Putamen (tissue), 1 donor: Measurements from ENCODE around the gene RNU11.
"Not testable (repeated sequence)": the region's sequence is repeated elsewhere in the genome, so short reads cannot be mapped to it uniquely, and the experiment has no call there.

ENCODE experiments used
- DNase-seq: peaks from one replicate; pipeline ENCODE4 v3.0.0-alpha.2; 2016; ENCODE audit warnings: low spot score

RNU11 gene

GRCh38 chr1:28663871-28664470, 15.6 kb downstream of the RNU11 start:
- DNase-seq = no peak

GRCh38 chr1:28666806-28667205, 18.4 kb downstream of the RNU11 start:
- DNase-seq = no peak

GRCh38 chr1:28668191-28668955, 20.0 kb downstream of the RNU11 start, which contains the start of gene GMEB1:
GMEB1 (plus strand) TSS chr1:28668784; CDS start chr1:28683613, 14,829 bp downstream.
- peak; percentile 90 for DNase-seq

- DNase-seq = peak; percentile 33
These were observed 20.7 kb downstream of the RNU11 start for GRCh38 chr1:28668956-28669723.

- no peak for DNase-seq
These were observed 22.9 kb downstream of the RNU11 start for GRCh38 chr1:28671254-28671780.

- not testable (repeated sequence) for DNase-seq
These were observed 24.6 kb downstream of the RNU11 start for GRCh38 chr1:28672971-28673370.

GRCh38 chr1:28675924-28676257, 27.5 kb downstream of the RNU11 start:
- DNase-seq = no peak

GRCh38 chr1:28680151-28680550, 31.8 kb downstream of the RNU11 start:
- no peak for DNase-seq

- DNase-seq = no peak
These were observed 34.4 kb downstream of the RNU11 start for GRCh38 chr1:28682840-28683239.

- no peak for DNase-seq
These were observed 36.5 kb downstream of the RNU11 start for GRCh38 chr1:28684937-28685336.

GRCh38 chr1:28691627-28692026, 43.2 kb downstream of the RNU11 start:
- DNase-seq = not testable (repeated sequence)
